Keratinocyte (primary cell): ENCODE measurements around the gene UBAC2.

Experiments
- EZH2 ChIP-seq: IDR thresholded peaks from one replicate; pipeline ENCODE4 v1.6.1; 2012; ENCODE audit warnings: inconsistent platforms, mild to moderate bottlenecking, low read length, moderate library complexity
- TF ChIP-seq, protein P1 (sequence below), 3 experiments: IDR thresholded peaks in 1 of 3; conservative IDR thresholded peaks in 1 of 3; optimal IDR thresholded peaks in 1 of 3; 2 replicates in 2 of 3; 3 replicates in 1 of 3; pipeline versions ENCODE3 to v1.5.1; 2011; ENCODE audit warnings: low read length in 3 of 3, mild to moderate bottlenecking in 3 of 3, moderate library complexity in 2 of 3, control low read depth in 1 of 3, inconsistent platforms in 1 of 3; ENCODE audit not compliant: insufficient read depth in 2 of 3; ENCODE audit errors: extremely low read depth in 1 of 3

DNA sequence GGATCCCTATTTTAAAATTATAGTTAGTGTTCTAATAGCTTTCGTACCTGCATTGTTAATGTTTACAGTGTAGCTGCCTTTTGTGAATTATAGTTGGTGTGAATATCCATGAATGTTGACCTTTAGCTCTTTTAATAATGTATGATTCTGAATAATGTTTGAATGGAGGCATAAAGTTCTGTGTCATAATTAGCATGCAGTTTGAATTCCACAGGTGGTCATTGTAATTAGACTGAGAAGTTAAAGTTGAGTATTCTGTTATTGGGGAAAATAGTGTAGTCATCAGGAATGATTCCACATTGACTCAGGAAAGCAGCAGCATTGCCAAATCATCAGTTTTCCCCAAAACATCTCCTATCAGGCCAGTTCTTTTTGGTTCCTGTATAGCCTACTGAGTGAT lies 45.4 kb downstream of the UBAC2 start:
- TF ChIP-seq, protein P1, sequence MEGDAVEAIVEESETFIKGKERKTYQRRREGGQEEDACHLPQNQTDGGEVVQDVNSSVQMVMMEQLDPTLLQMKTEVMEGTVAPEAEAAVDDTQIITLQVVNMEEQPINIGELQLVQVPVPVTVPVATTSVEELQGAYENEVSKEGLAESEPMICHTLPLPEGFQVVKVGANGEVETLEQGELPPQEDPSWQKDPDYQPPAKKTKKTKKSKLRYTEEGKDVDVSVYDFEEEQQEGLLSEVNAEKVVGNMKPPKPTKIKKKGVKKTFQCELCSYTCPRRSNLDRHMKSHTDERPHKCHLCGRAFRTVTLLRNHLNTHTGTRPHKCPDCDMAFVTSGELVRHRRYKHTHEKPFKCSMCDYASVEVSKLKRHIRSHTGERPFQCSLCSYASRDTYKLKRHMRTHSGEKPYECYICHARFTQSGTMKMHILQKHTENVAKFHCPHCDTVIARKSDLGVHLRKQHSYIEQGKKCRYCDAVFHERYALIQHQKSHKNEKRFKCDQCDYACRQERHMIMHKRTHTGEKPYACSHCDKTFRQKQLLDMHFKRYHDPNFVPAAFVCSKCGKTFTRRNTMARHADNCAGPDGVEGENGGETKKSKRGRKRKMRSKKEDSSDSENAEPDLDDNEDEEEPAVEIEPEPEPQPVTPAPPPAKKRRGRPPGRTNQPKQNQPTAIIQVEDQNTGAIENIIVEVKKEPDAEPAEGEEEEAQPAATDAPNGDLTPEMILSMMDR (optimal IDR thresholded peaks at IDR 0.05 in 1 of 3, IDR thresholded peaks at IDR 0.05 in 1 of 3, conservative IDR thresholded peaks at IDR 0.05 in 1 of 3; ENCODE audit: extremely low read depth in 1 of 3, insufficient read depth in 2 of 3, low read length in 3 of 3): no peak
- TF ChIP-seq EZH2: no peak
